Measurements from ENCODE around the gene SUV39H2.
"Not testable (repeated sequence)": the region's sequence is repeated elsewhere in the genome, so short reads cannot be mapped to it uniquely, and the experiment has no call there.

The SUV39H2 gene

DNA sequence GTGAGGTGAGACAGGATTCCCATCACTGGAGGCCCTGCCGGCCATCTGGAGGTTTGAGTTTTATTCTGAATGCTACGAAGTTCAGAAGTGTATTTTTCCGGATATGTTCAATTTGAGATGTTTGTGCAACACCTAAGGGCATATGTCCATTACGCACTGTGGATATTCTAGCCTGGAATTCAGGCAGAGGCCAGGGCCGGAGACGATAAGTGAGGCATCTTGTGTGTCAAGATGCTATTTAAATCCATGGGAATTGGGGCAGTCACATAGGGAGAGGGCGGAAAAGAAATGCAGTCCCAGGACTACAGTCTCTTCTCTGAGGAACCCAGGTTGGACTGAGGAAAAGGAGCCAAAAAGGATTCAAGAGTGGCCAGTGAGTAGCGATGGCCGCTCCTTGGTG is 1.9 kb upstream of the SUV39H2 start:
- no peak for DNase-seq

DNA sequence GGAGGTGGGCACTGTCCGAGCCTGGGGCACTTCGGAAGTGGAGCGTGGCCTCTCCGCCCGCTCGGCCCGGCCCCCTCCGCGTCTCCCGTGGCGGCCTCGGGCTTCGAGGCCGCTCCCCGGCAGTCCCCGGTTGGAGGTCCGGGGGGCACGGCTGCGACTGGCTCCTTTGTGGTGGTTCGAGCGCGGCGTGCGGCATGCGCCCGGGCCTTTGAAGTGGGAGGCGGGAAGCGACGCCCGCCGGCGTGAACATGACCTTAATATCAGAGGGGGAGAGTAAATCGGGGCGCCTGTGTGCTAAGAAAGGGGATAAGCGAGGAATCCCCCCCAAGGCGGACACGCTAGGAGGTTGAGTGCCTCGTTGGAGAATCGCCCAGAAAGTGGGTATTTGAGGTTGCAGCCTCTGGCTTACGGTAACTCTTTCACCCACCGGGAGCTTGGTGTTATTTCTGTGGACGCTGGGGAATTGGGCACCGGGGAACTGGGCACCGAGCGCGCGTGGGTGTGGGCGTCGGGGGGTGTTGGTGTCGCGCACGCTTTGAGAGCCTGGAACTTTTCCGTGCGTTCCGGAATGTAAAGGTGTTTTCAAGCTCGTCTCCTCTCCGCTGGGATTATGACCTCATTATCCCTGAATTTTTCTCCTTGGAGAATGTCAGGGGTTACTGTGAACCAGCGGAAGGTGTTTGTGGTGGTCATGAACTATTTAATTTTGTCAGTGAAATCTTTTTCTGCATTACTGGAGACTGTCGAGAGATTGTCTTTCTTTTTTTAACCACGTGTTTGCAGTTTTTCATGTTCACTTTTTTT is 660 bp downstream of the SUV39H2 start:
- peak; percentile 23 for DNase-seq

DNA sequence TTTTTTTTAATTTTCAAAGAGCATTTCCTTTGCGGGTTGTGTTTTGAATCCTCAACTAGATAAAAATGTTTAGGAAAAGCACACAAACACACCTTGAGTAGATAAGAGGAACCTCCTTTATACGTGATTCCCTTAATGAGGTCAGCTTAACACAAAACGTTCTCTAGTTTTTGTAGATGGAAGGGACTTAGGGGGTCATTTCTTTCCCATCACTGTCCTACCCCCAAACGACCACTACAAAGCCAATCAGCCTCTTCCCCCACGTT is 1.2 kb downstream of the SUV39H2 start:
- no peak for DNase-seq

DNA sequence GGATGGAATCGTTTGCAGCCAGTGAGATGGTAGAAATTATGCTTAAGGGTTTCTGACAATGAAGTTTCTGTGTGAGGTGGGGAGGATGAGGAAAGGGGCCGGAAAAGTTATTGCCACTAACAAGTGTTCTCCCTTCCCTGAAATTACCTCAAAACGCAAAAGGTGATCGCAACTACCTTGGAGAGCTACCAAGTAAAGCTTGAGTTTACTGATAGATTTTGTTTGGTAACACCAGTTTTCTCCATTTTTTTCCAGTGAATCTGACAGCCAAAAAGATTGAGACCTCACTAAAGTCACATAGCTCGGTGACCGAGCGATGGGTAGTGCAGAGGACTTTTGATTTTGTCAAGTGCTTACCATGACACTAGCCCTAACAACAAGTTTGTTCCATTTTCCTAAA is 1.6 kb downstream of the SUV39H2 start:
- DNase-seq = no peak

DNA sequence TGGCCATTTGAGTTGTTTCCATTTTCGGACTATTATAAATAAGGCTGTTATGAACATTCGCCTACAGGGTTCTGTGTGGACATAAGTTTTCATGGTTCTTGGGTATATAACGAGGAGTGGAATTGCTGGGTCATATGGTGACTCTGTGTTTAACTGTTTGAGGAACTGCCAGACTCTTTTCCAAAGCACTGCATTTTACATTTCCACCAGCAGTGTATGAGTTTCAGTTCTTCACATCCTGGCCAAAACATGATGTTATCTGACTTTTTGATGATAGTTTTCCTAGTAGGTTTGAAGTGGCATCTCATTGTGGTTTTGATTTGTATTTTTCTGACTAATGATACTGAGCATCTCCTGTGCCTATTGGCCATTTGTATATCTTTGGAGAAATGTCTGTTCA is 5.4 kb downstream of the SUV39H2 start:
- no peak for DNase-seq

GRCh38 chr10:14889318-14889717 is 10.7 kb downstream of the SUV39H2 start:
- DNase-seq = no peak

DNA sequence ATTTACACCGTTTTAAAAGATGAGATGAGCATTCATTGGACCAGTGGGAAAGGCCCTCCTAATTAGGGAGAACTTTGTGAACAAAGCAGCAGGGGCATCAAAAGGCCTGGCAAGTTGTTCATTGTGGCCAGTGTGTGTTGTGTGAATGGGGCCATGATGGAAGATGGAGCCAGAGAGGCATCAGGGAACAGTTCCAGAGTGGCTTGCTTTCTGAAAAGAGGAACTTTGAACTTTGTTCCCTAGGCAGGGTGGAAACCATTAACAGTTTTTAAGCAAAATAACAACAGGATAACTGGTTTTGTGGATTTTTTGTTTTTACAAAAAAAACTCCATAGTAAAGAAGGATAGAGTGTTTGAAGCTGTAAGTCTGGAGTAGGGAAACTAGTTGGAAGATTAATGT is 12.5 kb downstream of the SUV39H2 start:
- no peak for DNase-seq

GRCh38 chr10:14904316-14904732 is 25.7 kb downstream of the SUV39H2 start:
- DNase-seq = peak; percentile 18

GRCh38 chr10:14904864-14905263 is 26.2 kb downstream of the SUV39H2 start:
- DNase-seq = no peak

GRCh38 chr10:14905890-14906289 is 27.2 kb downstream of the SUV39H2 start:
- DNase-seq = no peak

- DNase-seq = no peak
Observed at GRCh38 chr10:14906765-14907164, 28.1 kb downstream of the SUV39H2 start.

GRCh38 chr10:14907591-14907990 is 28.9 kb downstream of the SUV39H2 start:
- DNase-seq = not testable (repeated sequence)

- DNase-seq = no peak
Observed at GRCh38 chr10:14909101-14909500, 30.4 kb downstream of the SUV39H2 start.

GRCh38 chr10:14910953-14911352 is 32.3 kb downstream of the SUV39H2 start:
- DNase-seq = no peak

DNA sequence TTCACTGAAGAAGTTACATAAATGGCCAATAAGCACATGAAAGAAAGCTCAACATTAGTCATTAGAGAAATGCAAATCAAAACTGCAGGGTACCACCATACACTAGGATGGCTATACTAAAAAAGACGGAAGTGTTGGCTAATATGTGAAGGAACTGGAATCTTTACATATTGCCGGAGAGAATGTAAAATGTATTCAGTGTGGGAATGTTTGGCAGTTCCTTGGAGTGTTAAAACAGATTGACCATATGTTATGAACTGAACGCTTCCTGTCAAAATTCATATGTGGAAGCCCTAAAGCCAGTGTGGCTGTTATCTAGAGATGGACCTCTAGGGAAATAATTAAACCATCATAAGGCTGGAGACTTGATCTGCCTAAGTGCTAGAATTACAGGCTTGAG is 33.1 kb downstream of the SUV39H2 start:
- DNase-seq = no peak

DNA sequence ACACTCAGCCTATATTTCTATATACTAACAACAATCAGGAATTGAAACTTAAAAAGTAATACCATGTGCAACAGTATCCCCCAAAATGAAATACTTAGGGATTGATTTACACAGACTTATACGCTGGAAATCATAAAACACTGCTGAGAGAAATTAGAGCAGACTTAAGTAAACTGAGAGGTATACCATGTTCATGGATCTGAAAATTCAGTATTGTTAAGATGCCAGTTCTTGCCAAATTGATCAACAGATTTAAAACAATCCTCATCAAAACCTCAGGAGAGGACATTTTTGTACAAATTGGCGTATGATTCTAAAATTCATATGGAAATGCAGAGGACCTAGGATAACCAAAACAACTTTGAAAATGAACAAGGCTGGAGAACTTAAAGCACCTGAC is 37.9 kb downstream of the SUV39H2 start:
- DNase-seq = no peak

- DNase-seq = no peak
Observed at GRCh38 chr10:14917827-14918226, 39.2 kb downstream of the SUV39H2 start.

DNA sequence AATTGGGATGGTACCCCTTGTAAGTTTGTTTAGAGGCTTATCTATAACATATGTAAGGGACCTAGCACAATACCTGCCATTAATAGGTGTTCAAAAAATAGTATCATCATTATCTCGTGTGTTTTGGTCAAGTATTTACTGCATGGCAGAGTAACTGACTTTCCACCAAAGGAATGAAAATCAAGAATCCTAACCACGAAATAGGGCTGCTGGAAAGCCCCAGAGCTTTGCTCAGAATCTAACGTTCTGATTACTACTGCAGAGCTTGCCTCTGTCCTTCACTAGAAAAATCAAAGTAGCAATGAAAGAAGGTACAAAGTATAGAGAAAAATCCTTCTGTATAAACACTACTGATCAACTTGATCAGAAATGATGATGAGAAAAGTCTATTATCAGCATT is 40.3 kb downstream of the SUV39H2 start:
- no peak for DNase-seq

DNA sequence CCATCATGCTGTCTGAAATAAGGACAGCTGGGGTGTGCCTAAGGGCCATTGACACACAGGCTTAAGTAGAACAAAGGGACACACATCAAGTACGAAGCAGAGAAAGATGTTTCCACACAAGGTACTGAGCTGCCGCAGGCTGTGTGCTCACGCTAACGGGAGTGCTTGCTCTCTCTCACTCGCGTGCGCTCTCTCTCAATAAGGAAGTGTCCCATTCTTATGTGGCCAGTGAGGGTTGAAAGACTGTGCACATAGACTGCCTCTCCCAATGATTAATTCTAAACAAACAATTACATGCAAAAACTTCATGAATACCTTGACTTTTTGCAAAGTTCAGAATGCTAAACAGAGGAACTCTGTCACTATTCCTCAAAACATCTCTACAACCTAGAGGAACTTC is 45.3 kb downstream of the SUV39H2 start:
- no peak for DNase-seq

GRCh38 chr10:14925268-14925667 is 46.6 kb downstream of the SUV39H2 start:
- DNase-seq = no peak

DNA sequence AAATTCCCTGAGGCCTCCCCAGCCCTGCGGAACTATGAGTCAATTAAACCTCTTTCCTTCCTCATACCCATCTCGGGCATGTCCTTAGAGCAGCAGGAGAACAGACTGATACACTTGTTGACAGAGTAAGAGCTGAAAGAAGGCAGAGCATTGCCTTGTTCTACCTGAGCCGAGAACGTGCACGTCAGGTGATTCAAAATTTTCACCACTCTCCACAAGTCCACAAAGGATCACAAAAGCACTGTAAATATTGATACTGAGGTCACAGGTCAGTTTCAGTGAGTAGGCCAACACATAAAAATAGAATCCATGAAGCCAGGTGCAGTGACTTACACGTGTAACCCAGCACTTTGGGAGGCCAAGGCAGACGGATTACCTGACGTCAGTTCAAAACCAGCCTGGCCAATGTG is 47.4 kb downstream of the SUV39H2 start:
- DNase-seq = no peak

DNA sequence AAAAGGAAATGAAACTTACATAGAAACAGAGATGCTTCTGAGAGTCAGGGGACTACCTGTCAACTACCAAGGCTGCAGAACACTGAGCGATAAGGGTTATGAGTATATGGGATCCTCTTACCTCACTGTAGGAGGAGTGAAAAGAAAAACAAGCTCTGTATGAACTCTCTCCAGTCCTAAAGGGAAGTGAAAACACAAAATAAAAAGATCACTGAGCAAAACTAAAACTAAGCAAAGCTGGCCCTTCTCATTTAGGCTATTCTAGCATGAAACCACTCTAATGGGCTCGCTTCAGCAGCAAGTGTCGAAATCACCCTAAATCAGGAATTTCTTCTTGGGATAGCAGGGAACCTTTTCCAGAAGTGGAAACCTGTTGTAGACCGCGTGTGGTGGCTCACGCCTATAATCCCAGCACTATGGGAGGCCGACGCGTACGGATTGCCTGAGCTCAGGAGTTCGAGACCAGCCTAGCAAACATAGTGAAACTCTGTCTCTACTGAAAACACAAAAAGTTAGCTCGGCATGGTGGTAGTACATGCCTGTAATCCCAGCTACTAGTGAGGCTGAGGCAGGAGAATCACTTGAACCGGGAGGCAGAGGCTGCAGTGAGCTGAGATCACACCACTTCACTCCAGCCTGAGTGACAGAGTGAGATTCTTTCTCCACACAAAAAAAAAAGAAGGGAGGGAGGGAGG is 48.2 kb downstream of the SUV39H2 start:
- DNase-seq = no peak

GRCh38 chr10:14930610-14931009 is 51.9 kb downstream of the SUV39H2 start:
- DNase-seq = no peak

DNA sequence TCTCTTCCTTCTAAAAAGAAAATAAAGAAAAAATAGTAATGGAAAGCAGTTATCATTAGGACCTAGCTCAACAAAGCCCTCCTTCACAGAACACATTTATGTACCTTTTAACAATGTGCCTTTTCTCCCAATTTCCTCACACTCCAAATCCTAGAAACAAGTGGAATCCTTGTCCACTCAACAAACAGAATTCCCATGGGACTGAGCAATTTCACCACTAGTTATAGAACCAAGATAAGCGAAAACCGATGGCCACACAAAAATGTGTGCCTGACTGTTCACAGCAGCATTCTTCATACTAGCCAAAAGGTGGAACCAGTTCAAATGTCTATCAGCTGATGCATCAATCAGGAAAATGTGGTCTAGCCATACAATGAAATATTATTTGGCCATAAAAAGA is 57.9 kb downstream of the SUV39H2 start:
- DNase-seq = peak; percentile 7

DNA sequence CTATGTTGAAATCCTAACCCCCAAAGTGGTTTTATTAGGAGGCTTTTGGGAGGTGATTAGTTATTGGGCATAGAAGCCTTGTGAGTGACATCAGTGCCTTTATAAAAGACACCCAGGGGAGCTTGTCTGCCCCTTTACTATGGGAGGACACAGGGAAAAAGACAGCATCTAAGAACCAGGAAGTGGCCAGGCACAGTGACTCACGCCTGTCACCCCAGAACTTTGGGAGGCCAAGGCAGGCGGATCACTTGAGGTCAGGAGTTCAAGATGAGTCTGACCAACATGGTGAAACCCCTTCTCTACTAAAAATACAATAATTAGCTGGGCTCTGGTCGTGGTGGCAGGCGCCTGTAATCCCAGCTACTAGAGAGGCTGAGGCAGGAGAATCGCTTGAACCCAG is 60.3 kb downstream of the SUV39H2 start:
- DNase-seq = not testable (repeated sequence)

Measured in fibroblast of upper back skin (primary cell).